Body of pancreas (tissue), 4 donors: ENCODE results near the gene CLDN15. TPM values are rescaled to one million over a fixed set of nuclear protein-coding genes. Genes with fewer than 3 reads are reported as not detected.
A peak's percentile ranks its signal among the peaks of the same experiment; 100 is the strongest.

Source experiments
- ATAC-seq: fragments of 150-250 bp; one replicate; pipeline ENCODE4 v1.9.1; 2016
- DNase-seq, 4 donors: peaks; one replicate each; pipeline ENCODE4 v3.0.0-alpha.2; 2019
- H3K27ac ChIP-seq, 4 donors: fragments of 200-600 bp; sonication (generic); 1 replicate in 3 of 4; 2 replicates in 1 of 4; pipeline versions ENCODE4 v1.5.1 to v1.6.1; 2016 to 2019; ENCODE audit warnings: mild to moderate bottlenecking in 1 of 4, mixed read lengths in 1 of 4, moderate library complexity in 1 of 4
- H3K27me3 ChIP-seq, 2 donors: fragments of 200-600 bp; sonication (generic); one replicate each; pipeline ENCODE4 v1.6.0; 2016; ENCODE audit warnings: mild to moderate bottlenecking in 1 of 2
- H3K36me3 ChIP-seq, 2 donors: fragments of 200-600 bp; sonication (generic); replicated peaks in 1 of 2; 2 replicates each; pipeline ENCODE4 v1.5.1; 2016; ENCODE audit warnings: low read depth in 2 of 2; ENCODE audit not compliant: insufficient read depth in 1 of 2
- H3K4me1 ChIP-seq: fragments of 200-600 bp; sonication (generic); one replicate; pipeline ENCODE4 v1.6.0; 2016
- H3K4me3 ChIP-seq, 2 donors: fragments of 200-600 bp; sonication (generic); 1 replicate in 1 of 2; 2 replicates in 1 of 2; pipeline ENCODE4 v1.5.1; 2016 to 2019
- H3K9me3 ChIP-seq, 3 donors: fragments of 200-600 bp; sonication (generic); 1 replicate in 2 of 3; 2 replicates in 1 of 3; pipeline ENCODE4 v1.5.1; 2016
- POLR2A ChIP-seq, 3 donors: fragments of 450-650 bp; IDR thresholded peaks; one replicate each; pipeline ENCODE4 v1.6.1; 2016; ENCODE audit warnings: antibody characterized with exemption in 3 of 3, mild to moderate bottlenecking in 2 of 3
- WGBS, 2 donors: methylation state at CpG; one replicate each; pipeline ENCODE4 v1.1.5; 2017; 5-methylcytosine and 5-hydroxymethylcytosine counted together
- intact Hi-C: fragments of 100-400 bp; cut with DNase I; formaldehyde crosslinking; loops from one replicate; pipeline ENCODE4 v1.15.1; 2023
- total RNA-seq, 2 donors: library from RNA; depleted of rRNA; stranded (reverse); fragments of >200 nt; gene quantifications; one replicate each; pipeline ENCODE4 v1.1.0, GENCODE V29; 2016
- TF ChIP-seq, protein P1 (sequence below), 7 experiments: fragments of 450-650 bp in 4 of 7; fragments of 200-600 bp in 3 of 7; sonication (generic) in 3 of 7; IDR thresholded peaks; one replicate each; pipeline ENCODE4 v1.5.1; 2016 to 2019; ENCODE audit warnings: antibody characterized with exemption in 7 of 7

The CLDN15 gene
- total RNA-seq, 2 donors from 2014 or later: 7.3 to 22.1 TPM

GRCh38 chr7:101217388-101218235, 20.0 kb downstream of the CLDN15 start, which contains the start of the genes PLOD3 and ZNHIT1:
Gene PLOD3, minus strand, starts transcription at chr7:101217581. Its CDS starts 307 bp downstream, at chr7:101217274.
Gene ZNHIT1, plus strand, starts transcription at chr7:101218165. Its CDS starts 31 bp downstream, at chr7:101218196.
- 1% methylated on average over 27 to 56 of the region's 57 CpGs for WGBS, 2 donors
- peak within 1 kb of the TSS; percentile 86 to 92 (median 90) for H3K27ac ChIP-seq
- intact Hi-C loops: no loop called here

GRCh38 chr7:101216860-101217387, 20.7 kb downstream of the CLDN15 start:
- Histone ChIP-seq H3K27ac (peak overlapping the region in 3 of 4 donors; percentile 86 to 92 (median 90)), H3K27me3 (no peaks in the 10 kb centered on the region), H3K36me3 (peaks cover 0 to 4% of the 10 kb centered on the region in 2 donors), H3K4me3 (peak overlapping the region; percentile 65 to 74), H3K9me3 (no peaks in the 10 kb centered on the region), H3K4me1 (peaks cover 46% of the 10 kb centered on the region)
- WGBS, 2 donors: 0 to 1% methylated on average over 2 to 22 of the region's 34 CpGs
- DNase-seq (no peak), ATAC-seq (no peak)
- no peak for TF ChIP-seq POLR2A (IDR thresholded peaks at IDR 0.05)
- TF ChIP-seq, protein P1, sequence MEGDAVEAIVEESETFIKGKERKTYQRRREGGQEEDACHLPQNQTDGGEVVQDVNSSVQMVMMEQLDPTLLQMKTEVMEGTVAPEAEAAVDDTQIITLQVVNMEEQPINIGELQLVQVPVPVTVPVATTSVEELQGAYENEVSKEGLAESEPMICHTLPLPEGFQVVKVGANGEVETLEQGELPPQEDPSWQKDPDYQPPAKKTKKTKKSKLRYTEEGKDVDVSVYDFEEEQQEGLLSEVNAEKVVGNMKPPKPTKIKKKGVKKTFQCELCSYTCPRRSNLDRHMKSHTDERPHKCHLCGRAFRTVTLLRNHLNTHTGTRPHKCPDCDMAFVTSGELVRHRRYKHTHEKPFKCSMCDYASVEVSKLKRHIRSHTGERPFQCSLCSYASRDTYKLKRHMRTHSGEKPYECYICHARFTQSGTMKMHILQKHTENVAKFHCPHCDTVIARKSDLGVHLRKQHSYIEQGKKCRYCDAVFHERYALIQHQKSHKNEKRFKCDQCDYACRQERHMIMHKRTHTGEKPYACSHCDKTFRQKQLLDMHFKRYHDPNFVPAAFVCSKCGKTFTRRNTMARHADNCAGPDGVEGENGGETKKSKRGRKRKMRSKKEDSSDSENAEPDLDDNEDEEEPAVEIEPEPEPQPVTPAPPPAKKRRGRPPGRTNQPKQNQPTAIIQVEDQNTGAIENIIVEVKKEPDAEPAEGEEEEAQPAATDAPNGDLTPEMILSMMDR (IDR thresholded peaks at IDR 0.05): no peak
- intact Hi-C loops: no loop called here

More at GRCh38 chr7:101217388-101218235, 20.0 kb downstream of the CLDN15 start, which contains the start of the genes PLOD3 and ZNHIT1:
- Histone ChIP-seq H3K9me3 (no peaks in the 10 kb centered on the region), H3K36me3 (no peaks in the 10 kb centered on the region), H3K4me3 (peak within 1 kb of the TSS; percentile 65 to 74), H3K27me3 (no peaks in the 10 kb centered on the region), H3K4me1 (peaks cover 46% of the 10 kb centered on the region)
- DNase-seq: peak; percentile 98 to 99 (median 99)
- TF ChIP-seq, protein P1 (IDR thresholded peaks at IDR 0.05): peak in 6 of 7 experiments; percentile 11 to 41 (median 38)
- peak in 2 of 3 donors; percentile 60 to 70 for TF ChIP-seq POLR2A (IDR thresholded peaks at IDR 0.05)
- peak; percentile 91 for ATAC-seq

DNA sequence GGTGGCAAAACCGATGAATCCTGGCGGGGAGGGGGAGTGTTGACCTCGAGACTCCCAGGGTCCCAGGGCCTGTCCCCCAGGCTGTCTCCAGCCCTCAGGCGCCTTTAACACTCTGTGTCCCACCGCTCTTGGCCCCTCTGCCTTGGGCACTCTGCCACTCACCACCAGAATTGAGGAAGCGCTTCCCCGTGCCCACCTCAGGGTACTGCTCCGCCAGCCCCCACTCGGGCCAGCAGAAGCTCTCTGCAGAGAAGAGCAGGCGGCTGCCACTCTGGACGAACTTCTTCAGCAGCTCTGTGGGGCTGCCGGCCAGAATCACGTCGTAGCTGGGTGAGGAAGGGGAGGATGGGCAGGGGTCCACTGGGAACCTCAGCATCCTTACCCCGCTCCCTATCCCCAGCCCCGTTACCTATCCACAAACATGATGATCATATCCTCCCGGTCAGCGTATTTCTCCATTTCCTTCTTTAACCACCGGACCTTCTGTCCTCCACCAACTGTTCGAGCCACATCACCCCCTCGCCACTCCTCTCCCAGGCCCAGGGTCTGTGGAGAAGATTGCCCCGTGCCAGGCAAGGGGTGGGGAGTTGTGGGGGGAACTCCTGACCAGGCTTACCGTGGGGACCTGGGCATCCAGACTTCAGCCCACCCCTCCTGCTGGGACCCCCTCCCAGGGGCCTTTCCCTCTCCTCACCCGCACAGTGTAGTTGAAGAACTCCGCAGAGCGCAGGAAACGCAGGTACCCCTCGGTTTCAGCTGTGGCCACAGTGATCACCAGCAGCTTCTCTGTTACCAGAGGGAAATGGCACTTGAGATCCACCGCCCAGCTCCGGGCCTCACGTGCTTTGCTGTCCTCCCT, 21.4 kb downstream of the CLDN15 start:
- DNase-seq (peak in 1 of 4 donors; percentile 24), ATAC-seq (no peak)
- H3K4me3 ChIP-seq: peak overlapping the region; percentile 65 to 74
- WGBS, 2 donors: 54 to 69% methylated on average over 24 to 28 of the region's 31 CpGs
- TF ChIP-seq POLR2A (IDR thresholded peaks at IDR 0.05): no peak
- TF ChIP-seq, protein P1 (IDR thresholded peaks at IDR 0.05): no peak
- H3K9me3 ChIP-seq: no peaks in the 10 kb centered on the region
- peaks cover 5 to 9% of the 10 kb centered on the region in 2 donors for H3K36me3 ChIP-seq
- no peaks in the 10 kb centered on the region for H3K27me3 ChIP-seq
- peaks cover 46% of the 10 kb centered on the region for H3K4me1 ChIP-seq
- intact Hi-C loops: no loop called here
- H3K27ac ChIP-seq: peak overlapping the region in 1 of 4 donors; percentile 92

- H3K36me3 ChIP-seq: peaks cover 9 to 15% of the 10 kb centered on the region in 2 donors
Measured at GRCh38 chr7:101212014-101212413, 25.6 kb downstream of the CLDN15 start.

More at GRCh38 chr7:101212014-101212413, 25.6 kb downstream of the CLDN15 start:
- TF ChIP-seq, protein P1 (IDR thresholded peaks at IDR 0.05): no peak
- TF ChIP-seq POLR2A (IDR thresholded peaks at IDR 0.05): no peak
- ATAC-seq (no peak), DNase-seq (no peak)
- WGBS, 2 donors: 93 to 98% methylated on average over 5 to 8 of the region's 8 CpGs
- Histone ChIP-seq H3K27me3 (no peaks in the 10 kb centered on the region), H3K4me3 (no peak overlapping the region), H3K27ac (no peak overlapping the region), H3K4me1 (peaks cover 24% of the 10 kb centered on the region), H3K9me3 (no peaks in the 10 kb centered on the region)
- intact Hi-C loops: no loop called here
